Activated T-cell treated with anti-CD3 and anti-CD28 coated beads for 48 hours (primary cell): ENCODE measurements around the gene GPBP1L1.
"Not testable (repeated sequence)": the region's sequence is repeated elsewhere in the genome, so short reads cannot be mapped to it uniquely, and the experiment has no call there.

ENCODE experiments used
- DNase-seq: peaks from one replicate; pipeline ENCODE4 v3.0.0-alpha.2; 2020; ENCODE audit warnings: low read depth

The GPBP1L1 gene, protein sequence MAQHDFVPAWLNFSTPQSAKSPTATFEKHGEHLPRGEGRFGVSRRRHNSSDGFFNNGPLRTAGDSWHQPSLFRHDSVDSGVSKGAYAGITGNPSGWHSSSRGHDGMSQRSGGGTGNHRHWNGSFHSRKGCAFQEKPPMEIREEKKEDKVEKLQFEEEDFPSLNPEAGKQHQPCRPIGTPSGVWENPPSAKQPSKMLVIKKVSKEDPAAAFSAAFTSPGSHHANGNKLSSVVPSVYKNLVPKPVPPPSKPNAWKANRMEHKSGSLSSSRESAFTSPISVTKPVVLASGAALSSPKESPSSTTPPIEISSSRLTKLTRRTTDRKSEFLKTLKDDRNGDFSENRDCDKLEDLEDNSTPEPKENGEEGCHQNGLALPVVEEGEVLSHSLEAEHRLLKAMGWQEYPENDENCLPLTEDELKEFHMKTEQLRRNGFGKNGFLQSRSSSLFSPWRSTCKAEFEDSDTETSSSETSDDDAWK

DNA sequence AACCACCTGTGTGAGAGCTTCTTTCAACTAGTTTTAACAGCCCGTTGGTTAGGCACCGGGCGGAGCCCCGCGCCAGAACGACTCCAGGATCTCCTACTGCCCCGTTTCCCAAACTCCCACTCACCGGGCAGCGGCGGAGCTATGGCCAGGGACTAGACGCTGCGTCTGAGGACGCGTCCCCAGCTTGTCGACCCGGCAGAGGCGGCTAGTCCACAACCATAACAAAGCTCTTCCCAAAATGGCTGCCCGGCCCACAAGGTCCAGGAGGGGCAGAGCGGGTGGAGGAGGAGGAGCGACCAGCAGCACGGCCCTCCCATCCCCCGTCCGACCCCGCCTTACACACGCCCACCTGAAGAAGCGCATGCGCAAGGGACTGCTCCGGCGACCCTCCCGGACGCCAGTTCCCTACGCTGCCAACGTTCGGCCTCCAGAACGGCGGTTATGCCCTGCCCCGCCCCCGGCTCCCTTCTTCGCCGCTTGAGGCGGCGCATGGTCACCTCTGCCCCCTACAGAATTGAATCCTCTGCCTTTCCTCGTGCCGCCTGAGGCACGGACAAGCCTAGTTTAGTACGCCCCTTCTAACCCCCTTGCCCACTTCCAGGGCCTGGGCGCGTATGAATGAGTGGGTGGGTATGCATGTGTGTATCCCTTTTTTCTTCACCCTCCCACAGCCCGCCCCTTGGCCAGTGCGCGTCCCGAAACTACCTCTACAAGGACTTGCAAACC, at the start of gene GPBP1L1:
TSS of gene GPBP1L1 (minus strand) at position 246 of the 726 bp plus-strand sequence. CDS start 27,446 bp downstream, outside the sequence.
- DNase-seq = peak; percentile 97

DNA sequence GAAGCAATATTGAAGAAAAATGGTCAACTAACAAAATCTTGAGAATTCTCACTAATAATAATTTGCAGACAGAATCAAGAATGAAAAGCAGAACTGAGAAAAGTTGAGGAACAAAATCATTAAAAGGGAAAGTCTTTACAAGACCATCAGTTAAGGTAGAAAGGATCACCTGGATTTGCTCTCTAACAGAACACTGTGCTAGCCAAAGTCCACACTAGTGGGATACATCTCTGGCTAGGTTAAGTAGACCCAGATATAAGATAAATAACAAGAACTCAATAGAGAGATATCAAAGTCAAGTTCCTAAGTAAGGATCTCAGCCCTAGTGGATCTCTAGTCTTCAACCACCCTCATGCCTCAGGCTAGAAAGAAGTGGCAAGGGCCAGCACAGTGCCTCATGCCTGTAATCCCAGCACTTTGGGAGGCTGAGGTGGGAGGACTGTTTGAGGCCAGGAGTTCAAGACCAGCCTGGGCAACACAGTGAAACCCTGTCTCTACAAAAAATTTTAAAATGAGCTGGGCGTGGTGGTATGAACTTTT, 44.5 kb upstream of the GPBP1L1 start:
- no peak for DNase-seq

DNA sequence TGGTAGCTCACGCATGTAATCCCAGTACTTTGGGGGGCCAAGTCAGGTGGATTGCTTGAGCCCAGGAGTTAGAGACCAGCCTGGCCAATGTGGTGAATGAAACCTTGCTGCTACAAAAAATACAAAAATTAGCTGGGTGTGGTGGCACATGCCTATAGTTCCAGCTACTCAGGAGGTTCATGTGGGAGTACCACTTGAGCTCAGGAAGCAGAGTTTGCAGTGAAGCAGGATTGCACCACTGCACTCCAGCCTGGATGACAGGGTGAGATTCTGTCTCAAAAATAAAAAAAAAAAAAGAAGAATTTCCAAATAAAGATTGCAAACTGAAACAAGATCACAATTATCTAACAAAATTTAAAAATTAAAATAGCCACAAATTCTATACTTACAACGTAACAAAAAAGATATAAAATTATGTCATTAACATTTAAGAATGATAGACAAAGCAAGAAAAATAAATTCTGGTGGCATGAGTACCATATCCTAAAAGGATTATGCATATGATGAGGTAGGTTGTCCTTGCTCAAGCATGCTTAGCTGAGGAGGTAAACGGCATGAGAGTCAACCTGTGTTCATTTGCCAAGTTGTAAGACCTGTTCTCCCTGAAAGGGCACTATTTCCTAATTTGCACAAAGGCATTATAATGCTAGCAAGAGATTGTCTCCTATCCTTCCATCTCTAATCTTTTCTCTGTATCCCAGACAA, 43.9 kb upstream of the GPBP1L1 start:
- no peak for DNase-seq

DNA sequence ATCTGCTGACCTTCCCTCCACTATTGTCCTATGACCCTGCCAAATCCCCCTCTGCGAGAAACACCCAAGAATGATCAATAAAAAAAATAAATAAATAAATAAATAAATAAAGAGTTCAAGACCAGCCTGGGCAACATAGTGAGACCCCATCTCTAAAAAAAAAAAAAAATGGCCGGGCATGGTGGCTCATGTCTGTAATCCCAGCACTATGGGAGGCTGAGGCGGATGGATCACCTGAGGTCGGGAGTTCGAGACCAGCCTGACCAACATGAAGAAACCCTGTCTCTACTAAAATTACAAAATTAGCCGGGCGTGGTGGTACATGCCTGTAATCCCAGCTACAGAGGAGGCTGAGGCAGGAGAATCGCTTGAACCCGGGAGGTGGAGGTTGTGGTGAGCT, 39.7 kb upstream of the GPBP1L1 start:
- not testable (repeated sequence) for DNase-seq

DNA sequence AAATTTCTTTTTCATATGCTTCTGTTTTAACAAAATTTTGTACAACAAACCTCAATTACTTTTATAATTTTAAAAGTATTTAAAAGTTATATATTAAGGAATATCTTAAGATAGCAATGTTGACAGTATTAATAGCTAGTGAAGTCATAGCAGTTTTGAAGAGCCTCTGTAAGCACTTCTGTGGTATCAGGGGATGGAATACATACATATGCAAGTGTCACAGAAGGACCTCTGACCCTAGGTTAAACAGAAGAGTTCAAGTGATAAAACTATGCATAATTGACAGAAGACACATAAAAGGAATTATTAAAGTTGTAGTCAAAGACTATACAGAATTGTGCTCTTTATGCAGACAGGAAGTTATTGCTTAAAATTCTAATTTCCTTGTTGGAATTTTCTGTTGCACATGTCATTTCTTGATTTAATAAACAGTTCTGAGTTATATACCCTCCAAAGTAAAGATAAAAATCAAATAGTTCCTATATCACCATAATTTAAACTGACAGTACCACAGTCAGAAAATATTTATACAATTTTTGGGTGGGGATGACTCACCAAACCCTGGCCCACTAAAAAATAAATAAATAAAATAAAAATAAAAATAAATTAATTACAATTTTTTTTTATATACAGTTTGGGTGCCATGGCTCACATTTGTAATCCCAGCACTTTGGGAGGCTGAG, 37.1 kb upstream of the GPBP1L1 start:
- no peak for DNase-seq

DNA sequence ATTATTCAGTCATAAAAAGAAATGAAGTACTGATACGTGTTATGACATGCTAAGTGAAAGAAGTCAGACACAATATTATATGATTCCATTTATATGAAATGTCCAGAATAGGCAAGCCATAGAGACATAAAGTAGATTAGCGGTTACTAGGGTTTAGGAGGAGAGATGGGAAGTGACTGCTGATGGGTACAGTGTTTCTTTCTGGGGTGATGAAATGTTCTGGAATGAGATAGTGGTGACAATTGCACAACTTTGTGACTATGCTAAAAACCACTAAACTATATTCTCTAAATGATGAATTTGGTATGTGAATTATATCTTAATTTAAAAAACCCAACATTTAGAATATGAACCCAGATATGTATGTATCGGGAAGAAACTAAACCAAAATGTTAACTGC, 36.5 kb upstream of the GPBP1L1 start:
- no peak for DNase-seq

DNA sequence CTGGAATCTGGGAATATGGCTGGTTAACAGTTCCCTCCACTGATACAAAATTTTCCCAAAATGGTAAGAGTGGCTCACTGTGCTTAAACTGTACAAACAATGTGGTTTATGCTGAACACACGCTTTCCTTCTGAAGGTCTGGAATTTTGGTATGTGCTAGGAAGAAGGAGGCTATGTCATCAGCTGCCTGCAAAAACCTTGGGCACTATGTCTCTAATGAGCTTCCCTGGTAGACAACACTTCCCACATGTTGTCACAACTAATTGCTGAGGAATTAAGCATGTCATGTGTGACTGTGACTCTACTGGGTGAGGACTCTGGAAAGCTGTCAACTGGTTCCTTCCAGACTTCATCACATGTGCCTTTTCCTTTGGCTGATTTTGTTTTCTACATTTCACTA, 34.9 kb upstream of the GPBP1L1 start:
- DNase-seq = no peak

DNA sequence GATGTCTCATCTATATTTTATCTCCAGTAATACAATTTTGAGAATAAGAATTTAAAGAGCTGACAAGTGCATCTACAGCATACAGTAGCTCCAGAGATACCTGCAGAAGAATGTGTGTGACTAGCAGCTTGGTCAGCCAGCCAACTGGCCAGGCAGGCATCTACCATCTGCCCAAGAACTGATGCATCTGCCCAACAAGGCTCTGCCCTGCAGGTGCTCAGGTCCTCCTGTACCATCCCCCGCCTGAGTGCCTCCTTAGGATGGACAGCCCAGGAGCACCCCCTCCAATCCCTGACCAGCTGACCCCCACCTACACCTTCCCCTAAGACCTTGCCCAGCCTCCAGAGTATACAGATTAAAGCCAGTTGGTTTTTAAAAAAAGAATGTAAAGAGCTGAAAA, 32.0 kb upstream of the GPBP1L1 start:
- no peak for DNase-seq

DNA sequence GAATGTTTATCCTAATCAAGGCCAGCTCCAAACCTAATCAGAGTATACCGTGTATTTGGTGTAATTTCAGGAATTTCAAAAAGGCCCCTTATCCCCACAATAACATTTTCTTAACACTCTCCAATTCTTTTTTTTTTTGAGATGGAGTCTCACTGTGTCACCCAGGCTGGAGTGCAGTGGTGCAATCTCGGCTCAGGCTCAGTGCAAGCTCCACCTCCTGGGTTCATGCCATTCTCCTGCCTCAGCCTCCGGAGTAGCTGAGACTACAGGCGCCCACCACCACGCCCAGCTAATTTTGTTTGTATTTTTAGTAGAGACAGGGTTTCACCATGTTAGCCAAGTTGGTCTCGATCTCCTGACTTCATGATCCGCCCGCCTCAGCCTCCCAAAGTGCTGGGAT, 31.1 kb upstream of the GPBP1L1 start:
- not testable (repeated sequence) for DNase-seq

DNA sequence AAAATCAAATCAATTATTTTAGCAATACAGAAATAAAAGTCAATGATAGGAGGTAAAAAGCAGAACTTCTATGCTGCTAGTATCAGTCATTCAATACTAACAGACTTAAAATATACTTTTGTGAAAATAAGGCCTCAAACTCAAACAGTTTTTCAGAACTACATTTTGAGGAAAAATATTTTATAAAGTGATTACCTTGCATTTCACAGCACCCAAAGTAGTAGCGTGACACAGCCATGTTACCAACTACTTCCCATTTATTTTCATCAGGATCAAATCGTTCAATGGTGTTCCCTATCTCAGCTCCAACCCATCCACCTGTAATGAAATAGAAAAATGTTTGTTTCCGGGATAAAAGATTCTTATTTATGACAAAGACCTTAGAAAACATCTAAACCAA, 30.4 kb upstream of the GPBP1L1 start:
- no peak for DNase-seq

DNA sequence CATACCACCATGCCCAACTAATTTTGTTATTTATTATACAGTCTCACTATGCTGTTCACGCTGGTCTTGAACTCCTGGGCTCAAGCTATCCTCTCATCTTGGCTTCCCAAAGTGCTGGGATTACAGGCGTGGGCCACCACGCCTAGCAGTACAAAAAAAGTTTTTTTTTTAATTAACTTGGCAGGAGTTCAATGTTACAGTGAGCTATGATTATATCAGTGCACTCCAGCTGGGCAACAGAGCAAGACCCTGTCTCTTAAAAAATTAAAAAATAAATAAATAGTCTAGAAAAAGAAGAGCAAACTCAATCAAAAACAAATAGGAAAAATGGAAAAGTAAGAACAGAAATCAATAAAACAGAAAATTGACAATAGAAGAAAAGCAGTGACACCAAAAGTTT, 27.4 kb upstream of the GPBP1L1 start:
- DNase-seq = no peak

DNA sequence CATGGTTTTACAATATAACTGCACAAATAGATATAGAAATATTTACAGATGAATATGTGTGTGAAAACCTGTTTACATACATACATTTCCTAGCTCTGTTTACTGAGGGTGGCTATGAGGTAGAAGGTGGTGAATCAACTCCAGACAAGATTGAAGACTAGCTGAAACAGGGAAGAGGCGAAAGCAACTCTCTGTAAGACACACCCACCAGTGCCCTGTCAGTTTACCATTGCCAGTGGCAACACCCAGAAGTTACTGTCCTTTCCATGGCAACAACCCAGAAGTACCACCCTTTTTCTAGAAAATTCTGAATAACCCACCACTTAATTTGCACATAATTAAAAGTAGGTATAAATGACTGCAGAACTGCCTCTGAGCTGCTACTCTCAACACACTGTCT, 18.3 kb upstream of the GPBP1L1 start:
- no peak for DNase-seq

DNA sequence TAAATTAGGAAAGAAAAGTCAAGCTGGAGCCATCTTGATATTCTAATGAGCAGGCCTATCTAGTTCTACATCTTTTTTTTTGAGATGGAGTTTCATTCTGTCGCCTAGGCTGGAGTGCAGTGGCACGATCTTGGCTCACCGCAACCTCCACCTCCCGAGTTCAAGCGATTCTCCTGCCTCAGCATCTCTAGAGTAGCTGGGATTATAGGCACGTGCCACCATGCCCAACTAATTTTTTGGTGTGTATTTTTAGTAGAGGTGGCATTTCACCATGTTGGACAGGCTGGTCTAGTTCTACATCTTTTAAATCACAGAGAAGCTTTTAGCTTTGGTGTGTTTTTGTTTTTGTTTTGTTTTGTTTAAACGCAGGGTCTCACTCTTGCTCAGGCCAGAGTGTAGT, 8.5 kb upstream of the GPBP1L1 start:
- no peak for DNase-seq

DNA sequence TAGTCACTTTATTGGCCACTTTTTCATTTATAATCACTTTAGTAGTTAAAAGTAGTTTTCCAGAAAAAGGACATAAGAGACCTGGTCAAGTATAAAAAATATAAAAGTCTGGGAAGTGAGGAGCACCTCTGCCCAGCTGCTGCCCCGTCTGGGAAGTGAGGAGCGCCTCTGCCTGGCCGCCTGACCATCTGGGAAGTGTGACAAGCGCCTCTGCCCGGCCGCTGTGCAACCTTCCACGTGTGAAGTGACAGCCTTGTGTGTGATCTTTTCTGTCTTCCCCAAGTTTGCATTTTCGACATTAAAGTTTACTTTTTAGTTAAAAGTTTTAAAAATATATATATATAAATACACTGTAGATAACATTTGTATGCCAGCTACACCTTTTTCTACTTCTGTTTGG, 7.5 kb upstream of the GPBP1L1 start:
- DNase-seq = not testable (repeated sequence)

DNA sequence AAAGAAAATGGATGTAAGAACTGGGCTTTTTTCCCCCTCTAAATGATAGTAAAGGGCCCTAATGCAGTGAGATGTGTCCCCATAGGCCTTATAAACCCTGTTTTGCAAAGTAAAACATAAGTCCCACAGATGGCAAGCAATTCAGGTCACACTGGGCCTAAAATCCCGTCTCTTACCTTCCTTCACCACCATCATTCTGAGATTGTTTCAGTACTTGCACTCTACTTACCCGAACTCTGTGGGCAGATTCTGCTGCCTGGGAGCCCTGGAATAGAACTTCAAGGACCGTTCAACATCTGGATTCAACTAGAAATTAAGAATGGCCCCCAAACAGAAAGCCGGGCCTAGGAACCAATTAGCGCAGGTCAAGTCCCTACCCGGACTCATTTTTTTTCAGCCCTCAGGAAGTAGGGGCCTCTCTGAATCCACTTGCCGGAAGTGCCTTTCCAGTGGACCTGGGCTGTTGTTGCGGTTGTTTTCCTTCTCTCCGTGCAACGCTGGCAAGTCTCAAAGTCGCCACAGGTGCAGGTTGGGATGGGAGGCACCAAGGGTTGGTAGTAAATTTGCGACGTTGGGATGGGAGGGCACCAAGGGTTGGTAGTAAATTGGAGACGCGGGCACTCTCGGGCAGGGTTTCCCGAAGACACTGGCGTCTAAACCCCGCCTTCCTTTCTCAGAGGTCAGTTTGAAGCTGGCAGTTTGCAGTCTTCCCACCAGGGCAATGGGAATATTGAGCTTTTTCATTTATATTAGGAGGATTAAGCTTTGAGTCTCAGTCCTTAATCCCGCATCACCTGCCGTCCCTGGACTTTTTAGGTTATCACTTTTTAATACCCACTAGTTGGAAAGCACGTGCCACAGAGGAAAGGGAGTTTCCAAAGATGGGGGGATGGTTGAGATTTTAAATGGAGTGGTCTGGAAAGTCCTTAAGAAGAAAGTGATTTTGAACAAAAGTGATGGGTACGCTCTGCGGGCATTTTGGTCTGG, 1.7 kb upstream of the GPBP1L1 start, which contains the start of gene TMEM69:
TSS of gene TMEM69 (plus strand) at position 428 of the 987 bp plus-strand sequence. CDS start 2,888 bp downstream, outside the sequence.
- DNase-seq = peak; percentile 71

DNA sequence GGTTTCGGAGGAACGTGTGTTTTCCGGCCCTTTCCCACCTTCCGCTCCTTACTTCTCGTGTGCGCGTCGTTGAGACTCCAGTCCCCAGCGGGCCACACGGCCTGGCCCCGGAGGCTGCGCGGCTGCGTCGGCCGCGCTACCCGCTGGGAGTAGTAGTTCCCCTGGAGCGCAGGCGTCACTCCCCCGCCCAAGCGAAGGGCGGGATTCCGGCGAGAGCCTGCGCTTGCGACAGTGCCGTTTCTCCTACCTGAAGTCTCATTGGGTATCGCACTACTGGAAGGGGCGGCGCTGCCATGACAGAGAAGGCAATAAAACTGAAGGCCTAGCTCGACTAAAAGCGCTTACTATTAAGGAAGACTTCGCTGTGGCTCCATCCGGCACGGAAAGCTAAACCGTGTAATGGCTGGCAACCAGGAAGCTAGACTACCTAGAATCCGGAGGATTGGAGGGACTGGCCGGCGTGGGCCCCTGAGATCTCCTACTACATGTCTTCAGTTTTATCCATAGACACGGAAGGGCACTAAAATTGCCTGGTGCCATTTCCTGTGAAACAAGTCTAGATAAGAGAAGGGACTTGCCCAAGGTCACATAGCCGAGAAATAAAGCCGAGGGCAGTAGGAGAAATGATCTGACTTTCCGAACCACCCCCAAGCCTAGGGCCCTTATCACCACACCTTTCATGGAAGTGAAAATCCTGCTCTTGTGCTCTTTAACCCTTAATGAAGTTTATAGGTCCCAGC, 851 bp upstream of the GPBP1L1 start:
- DNase-seq = peak; percentile 97

DNA sequence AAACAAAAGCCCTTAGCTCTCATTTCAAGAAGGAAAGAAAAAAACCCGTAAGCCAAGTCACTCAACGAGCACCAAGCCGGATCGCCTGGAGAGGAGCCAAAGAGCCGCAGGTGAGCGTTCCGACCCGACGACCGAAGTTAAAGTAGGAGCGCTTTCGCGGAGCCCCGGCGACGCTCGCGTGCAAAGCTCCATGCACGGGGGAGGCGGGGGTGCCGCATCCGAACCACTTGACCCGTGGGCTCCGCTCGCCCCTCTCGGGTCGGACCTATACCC, 382 bp downstream of the GPBP1L1 start:
- peak; percentile 35 for DNase-seq

DNA sequence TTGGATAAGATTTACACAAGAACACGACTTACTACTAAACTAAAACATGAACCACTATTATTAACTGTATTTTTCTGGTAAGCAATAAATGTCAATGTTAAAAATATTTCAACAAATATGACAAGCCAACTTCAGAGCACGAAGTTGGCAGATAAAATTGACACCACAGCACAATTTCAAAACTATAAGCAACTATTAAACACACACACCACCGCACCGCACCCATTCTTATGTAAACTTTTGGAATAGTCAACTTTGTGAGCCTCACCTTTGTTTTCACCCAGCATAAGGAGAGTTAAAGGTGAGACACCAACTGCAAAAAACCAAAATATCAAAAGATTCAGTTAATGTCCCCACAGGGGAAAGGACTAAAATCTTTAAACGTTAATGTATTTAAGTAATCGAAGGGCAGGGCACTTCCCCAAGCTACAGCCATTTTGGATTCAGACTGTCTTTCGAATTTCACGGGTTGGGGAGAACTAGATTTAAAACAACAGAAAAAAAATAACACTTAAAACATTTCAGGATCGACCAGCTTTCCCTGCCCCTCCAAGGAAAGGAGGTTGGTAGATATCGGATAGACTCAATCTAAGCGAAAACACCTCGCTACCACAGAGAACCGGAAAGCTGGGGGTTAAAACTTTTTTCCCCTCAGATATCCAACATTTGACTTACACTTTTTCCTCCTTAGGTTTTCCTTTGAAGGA, 872 bp downstream of the GPBP1L1 start:
- no peak for DNase-seq

DNA sequence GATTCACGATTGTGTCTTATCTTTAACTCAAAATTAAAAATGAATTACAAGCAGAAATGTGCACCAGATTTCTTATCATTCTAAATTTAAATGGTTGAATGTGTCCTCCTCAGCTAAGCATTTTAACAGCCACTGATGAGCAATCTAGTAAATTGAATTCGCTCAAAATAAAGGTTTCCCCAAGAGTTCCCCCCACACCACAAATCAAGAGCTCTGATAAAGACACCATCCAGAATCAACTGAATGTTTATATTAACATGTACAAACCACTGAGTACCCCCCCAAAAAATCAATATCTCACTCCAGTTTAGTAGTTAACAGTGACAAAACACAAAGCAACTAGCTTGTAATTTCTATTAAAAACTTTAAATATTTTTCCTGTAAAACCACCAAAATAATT, 1.9 kb downstream of the GPBP1L1 start:
- no peak for DNase-seq
